ENCODE measurements around the gene NUMB.

DNA sequence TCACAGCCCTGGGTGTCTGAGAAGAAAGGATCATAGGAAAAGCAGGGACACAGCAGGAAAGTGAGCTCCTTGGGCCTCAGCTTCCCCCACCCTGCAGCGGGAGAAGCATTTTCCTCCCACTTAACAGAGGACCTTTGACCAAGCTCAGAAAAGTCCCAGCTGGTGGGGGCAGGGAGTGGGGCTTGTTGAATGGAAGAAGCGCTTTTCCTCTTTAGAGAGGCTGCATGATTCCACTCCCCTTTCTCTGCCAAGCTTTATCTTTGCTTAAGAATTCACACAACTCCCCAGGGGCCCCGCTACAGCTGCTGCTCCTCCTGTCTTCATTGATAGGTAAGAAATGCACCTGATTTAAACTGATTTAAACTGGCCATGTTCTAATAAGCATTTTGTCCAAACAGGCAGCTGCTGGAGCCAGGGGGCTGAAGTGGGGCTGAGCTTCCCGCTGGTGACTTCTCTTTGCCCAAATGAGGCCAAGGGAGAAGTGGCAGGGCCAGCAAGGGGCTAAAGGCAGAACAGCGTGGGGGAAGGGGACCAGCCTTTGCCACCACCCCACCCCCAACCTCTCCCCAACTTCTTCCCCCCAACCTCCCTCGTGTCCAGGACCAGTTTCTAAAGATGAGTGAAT is 222.7 kb downstream of the NUMB start:
- TF ChIP-seq POLR2A (IDR thresholded peaks at IDR 0.05) = no peak
- no peak for TF ChIP-seq CTCF (IDR thresholded peaks at IDR 0.05)
